ENCODE results near the gene NLGN1.

Gene NLGN1

DNA sequence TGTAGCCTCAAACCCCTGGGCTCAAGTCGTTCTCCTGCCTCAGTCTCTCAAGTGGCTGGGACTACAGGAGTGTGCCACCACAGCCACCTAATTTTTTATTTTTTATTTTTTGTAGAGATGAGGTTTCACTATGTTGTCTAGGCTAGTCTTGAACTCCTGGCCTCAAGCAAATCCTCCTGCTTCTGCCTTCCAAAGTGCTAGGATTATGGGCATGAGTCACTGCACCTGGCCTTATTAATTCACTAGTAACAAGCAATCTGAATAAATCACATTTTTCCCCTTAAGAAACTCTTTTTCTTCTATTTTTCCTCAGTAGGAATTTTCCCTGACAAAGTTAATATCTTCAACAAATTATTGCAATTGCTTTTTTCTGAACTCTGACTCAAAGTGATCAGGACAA lies 336.9 kb downstream of the NLGN1 start:
- DNase-seq = no peak

DNA sequence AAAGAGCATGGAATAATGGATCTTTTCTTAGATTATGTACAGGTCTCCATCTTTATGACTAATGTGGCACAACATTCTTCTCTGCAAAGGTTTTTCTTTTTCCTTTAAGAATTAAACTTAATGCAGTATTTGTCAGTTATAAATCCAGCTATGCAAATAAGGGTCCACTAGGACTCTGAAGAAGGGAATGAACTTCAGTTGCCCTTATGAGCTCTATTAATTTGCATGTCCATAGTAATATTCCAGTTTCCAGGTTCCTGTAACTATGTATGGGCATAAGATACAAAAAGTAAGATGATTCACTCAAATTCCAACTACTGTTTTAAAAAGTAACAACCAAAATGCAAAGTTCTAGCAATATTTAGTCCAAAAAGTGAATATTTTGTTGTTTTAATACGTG lies 337.4 kb downstream of the NLGN1 start:
- DNase-seq = no peak

DNA sequence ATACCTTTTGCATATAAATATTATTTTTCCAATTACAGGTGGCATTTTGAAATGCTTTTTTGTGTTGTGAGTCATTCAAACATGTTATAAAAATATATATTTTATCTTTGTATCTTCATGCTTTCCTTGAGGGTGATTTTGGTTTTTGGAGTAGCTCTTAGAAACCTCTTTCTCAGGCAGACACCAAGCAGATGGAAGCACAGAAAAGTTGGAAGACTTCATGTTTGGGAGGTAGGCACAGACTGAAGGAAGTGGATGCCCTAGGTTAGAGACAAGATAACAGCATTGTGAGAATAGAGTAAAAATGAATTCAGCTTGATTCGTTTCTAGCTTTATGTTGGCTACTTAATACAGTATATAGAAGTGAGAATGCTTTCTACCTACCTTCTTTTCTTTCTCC lies 338.3 kb downstream of the NLGN1 start:
- no peak for DNase-seq

DNA sequence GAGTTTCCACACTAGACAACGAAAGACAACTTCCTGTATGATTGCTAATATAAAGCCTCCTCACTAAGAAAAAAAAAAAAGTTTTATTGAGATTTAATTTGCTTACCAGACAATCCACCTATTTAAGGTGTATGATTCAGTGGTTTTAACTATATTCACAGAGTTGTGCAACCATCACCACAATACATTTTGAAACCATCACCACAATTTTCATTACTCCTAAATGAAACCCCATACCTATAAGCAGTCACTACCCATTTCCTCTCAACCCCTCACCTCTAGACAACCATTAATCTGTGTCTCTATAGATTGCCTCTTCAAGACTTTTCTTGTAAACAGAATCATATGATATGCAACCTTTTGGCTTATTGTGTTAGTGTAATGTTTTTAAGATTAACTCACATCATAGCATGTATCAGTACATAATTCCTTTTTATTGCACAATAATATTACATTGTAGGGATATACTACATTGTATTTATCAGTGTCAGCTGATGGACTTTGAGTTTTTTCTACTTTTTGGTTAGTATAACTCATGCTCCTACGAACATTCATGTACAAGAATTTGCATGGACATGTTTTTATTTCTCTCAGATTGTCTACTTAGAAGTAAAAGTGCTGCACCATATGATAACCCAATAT lies 339.7 kb downstream of the NLGN1 start:
- DNase-seq = no peak

DNA sequence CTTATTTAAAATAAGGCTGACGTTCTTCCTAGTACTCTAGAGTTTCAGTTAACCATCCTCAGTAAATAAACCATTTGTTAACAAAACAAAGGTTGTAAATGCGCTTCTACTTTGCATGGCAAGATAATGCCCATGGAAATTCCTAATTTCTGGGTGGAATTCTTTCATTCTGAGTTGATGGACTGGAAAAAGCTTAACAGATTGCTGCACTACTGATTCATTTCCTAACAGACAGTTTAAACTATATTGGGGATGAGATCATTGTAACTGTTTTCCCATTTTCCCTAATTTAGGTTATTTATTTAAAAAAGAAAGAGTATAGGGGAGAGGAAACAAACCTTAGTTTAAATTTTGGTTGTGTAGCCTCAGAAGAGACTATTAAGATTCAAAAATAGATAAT lies 342.2 kb downstream of the NLGN1 start:
- DNase-seq = no peak

DNA sequence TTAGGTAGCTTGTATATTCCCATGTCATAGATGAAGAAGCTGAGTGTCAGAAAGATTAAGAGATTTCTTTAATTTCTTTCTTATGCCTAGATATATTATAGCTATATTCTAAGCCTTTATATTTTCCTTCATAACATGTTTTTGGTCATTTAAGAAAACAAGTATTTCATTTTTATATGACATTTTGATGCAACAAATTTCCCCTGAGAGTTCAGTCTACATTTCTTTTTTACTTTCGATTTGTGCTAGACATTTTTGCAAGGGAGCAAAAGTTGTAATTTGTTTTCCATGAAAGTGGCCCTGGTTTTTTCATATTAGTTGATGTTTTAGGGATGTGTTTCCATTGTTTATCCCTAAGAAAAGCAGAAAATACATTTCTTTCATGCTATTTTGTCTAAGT lies 344.9 kb downstream of the NLGN1 start:
- DNase-seq = no peak

DNA sequence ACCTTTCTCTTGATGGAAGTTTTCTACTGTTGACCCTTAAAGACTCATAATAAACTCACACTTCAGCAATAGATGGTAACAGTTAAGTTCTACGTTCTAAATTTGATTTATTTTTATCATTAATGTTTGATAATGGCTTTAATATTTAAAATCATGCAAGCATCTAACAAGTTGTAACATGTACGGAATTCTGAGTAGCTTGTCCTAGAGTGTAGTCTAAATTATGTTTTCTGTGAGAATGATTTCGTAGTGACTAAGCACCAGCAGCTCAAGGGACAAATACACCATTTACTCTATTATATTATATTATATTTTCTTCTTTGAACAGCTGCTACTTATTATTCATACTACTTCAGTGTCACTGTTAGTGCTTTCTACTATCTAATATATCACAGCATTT lies 345.6 kb downstream of the NLGN1 start:
- DNase-seq = no peak

DNA sequence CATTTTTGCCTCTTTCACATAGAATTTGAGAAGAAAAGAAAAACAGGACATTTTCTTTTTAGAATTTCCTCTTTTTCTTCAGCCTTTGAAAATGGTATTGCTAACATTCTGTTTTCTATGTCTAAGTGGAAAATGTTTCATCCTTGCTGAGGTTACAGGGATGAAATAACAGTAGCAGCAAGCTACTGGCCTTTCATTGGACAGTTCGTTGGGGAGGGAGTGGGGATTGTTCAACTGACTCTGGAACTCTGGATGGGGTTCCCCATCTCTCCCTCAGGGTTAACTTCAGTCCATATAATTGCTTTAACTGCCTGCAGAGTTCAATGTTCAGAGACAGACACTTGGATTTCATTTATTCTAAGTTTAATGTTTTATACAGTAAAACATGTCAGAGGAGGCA lies 346.0 kb downstream of the NLGN1 start:
- DNase-seq = no peak

DNA sequence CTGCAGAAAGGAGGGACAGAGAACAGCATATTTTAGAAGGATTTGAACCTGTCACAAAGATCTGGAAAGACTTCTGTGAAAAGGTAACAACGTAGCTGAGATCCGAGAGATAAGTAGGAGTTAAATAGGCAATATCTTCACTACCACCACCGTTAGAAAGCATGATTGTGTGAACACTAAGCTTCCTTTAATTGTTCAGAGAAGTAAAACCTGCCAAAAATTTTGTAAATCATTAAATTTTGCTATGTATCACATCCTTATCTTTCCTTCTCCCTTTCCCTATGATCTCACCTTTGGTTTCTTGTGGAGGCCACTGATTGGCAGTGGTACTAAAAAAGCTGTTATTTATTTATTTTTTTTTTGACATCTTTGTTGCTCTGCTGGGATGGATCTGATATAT lies 346.9 kb downstream of the NLGN1 start:
- DNase-seq = no peak

DNA sequence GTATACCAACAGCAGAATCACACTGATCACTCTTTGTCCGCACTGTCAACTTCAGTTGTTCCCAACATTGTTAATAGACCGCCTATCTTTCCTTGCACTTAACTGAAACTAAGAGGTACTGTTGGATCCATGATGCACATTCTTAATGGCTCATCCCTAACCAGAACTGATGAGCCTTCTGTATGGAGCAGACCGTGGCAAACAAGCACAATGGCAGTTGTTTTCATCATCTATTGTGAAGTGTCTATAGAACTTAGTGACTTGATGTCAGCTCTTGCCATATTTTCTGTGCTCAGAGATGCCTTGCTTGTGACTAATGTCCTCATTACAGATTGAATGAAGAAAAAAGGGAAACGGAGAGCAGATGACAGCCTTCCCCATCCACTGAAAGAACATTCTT lies 347.4 kb downstream of the NLGN1 start:
- DNase-seq = no peak

DNA sequence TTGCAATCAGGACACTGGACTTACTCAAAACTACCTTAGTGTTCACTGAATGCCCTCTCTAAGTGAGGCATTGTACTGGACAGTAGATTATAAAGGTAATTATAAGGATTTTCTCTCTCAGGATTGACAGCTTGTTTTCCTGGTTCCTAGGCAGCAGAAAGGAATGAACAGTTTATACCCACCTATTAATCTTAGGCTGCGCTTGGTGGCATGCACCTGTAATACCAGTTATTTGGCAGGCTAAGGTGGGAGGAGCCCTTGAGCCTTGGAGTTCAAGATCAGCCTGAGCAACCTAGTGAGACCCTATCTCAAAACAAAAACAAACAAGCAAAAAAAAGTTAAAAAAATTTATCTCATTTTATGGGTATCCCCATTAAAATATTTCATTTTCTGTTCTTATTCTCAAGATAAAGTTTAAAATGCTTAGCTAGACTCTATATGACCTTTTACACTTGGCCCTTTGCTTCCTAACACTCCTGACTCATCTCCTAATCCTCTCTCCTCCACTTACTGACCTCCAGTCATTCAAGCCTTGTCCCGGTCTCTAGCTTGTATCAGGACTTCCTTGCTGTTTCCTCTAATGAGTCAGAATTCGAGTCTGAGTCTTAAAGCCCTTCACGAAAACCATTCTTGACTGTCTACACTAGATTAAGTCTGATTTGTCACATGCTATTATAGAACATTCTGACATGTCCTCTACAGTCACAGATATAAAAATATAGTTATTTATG lies 348.6 kb downstream of the NLGN1 start:
- DNase-seq = no peak

DNA sequence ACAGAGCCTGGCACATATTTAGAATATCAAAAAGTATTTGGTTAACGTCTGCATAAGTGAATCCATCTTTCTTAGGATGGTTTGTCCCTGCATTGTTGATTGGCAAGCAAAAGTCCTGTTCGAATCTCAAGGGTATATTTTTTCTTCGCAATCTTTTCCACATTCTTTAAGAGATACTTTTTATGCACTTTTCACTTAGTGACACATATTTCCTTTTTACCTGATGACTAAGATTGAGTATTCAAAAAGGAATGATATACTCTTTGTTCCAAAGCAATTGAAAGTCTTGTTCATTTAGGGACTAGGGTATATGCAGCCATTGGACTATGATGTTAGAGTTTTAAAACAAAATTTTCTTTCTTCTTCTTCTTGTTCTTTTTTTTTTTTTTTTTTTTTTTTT lies 349.9 kb downstream of the NLGN1 start:
- DNase-seq = no peak

DNA sequence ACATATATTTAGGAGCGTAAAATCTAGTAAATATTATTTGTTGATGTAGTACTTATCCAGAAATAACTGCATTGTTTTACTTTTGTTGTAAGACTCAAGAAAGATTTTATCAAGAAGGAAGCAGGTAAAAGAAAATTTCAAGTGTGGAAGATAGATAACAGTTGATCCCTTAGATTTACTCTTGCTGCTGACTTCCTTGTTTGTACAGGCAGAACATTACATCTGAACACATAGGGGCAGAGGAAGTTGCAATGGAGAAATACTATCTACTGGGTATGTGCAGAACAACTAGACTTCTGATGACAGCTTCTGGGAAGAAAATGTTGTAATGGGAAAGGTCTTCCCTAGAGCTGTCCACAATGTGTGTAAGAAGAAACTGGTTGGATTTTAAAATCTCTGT lies 350.6 kb downstream of the NLGN1 start:
- no peak for DNase-seq

DNA sequence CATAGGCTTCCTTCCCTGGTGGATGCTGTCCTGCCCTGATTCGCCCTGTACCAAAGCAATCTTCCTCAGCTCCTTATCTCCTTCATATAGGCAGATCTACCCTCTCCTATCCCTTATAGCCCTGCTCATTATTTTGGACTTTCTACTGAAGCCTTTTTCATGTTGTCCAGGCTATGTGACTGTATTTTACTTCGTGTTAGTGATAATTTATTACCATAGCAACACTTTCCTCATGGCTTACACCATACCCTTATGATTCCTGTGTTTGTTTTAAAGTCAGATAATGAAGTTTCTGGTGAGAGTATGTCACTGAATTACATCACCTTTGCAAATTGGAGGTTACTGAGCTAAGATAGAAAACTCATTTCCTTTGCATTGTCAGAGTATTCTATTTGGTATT lies 352.6 kb downstream of the NLGN1 start:
- no peak for DNase-seq

DNA sequence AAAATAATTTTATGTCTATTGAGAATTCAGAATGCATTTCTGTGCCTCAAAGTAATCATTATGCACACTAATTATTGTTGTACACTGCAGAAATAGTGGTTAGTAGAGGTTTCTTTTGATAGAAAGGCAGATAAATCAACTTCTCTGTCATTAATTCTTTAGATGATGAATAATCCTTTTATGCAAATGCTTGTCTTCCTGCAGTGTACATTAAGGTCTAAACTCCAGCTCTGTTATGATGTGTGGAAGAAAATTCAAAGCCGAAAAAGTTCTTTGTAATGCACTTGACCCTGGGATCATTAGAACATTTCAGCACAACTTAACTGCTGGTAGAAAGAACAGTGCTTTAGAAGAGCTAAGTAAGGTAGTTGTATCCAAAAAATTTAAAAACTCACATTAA lies 353.0 kb downstream of the NLGN1 start:
- DNase-seq = no peak

DNA sequence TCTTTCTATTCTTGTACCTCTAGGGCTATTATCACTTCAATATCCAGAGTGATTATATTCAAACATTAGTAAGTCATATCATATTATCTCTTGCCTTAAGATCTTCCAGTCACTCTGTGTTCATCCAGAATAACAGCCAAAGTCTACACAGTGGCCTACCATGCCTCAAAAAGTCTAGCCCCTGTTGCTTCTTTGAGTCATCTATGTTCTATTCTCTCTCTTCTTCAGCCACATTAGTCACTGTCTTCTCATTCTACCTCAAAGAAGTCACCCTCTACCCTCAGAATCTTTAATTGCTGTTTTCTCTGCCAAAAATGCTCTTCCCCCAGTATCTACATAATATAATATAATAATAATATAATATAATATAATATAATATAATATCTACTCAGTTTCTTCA lies 356.0 kb downstream of the NLGN1 start:
- no peak for DNase-seq

DNA sequence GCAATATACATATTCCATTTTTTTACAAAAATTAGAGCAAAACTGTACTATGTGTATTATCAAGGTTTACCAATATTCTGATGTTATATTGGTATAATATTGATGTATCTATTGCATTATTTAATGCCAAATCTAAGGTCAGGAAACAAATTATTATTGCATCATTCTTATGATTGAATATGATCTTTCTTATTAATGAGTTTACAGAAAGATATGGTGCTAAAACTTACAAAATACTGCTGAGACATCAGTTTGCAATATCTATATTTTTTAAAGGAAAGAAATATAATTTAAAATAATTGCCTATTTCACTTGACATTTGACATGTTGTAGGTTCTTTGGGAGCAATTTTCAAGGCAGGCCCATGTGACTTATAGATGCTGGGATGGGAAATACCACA lies 357.6 kb downstream of the NLGN1 start:
- DNase-seq = no peak

DNA sequence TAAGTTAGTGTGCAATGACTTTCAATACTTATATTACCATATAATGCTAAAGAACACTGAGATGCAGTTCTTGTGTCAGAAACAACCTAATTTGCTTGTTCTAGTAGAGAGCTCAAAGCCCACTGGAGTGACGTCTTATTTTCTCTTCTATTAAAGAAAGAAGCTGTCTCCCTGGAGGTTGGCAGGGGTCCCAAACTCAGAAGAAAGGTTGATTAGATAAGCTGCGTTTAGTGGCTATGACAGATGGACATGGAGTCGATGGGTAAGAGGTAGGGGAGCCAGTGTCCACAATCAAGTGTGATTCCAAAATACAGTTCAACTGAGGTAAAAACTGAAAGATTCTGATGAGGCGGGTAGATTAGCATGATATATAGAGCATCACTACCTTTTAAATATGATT lies 363.6 kb downstream of the NLGN1 start:
- no peak for DNase-seq

DNA sequence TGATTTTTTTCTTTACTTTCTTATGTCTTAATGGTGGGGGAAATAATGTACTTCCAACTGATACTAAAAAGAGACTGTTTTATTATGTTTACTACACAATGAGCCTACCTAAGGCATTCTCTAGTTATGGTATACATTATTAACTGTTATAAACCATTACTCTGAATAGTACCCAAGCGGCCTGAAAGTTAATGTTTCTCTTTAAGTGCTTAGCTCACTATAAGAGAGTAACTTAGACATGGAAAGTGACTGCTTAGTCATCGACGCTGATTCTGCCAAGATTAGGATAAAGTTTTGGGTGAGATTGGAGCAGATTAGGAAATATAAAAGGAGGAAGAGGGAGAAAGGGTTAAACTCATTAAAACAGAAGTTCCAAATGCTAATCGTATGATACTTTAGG lies 365.0 kb downstream of the NLGN1 start:
- no peak for DNase-seq

DNA sequence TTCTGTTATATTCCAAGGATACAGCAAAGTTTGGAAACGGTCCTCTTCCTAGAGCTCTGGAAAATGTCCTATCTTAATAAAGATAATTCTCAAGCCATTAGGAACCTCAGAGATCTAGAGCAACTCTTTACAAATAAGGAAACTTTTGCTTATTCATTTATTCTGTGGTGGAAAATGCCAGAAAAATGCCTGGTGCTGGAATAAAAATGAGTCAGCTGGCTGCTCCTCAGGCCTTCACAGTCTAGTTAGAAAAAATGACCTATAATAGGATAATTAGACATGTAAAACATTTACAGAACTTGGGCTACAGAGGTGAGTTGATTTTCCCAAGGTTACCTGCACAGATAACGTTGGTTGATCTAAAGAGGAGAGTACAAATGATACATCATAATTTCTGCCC lies 372.5 kb downstream of the NLGN1 start:
- no peak for DNase-seq

DNA sequence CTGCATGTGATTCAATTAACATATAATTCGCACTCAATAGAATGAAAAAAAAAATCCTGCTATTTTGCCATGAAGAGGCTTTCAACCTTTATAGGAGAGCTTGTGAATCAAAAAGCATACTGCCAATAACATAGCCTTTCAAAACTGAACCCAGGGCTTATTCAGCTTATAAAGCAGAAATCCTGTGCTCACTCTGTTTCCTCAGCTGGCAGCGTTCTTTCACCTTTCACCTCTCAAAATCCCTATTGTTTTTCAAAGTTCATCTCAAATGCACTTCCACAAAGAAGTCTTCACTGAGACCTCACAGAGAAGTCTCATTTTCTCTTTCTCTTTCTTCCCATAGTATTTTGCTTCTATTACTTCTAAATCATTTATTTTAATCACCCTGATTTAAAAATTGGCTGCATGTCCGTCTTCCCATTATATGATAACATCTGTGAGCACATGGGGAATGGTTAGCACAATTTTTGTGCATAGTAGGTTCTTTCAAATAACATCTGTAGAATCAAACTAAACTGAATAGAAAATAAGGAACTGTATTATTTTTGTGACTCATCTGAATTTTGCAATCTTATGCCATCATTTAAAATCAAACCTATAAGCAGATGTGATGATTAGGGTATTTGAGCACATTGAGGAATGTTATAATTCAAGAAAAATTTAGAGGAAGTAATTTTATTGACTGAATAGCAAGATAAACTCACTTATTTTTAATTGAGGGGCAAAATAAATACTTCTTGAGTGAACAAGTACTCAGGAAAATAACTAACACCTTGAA lies 373.4 kb downstream of the NLGN1 start:
- DNase-seq = no peak

DNA sequence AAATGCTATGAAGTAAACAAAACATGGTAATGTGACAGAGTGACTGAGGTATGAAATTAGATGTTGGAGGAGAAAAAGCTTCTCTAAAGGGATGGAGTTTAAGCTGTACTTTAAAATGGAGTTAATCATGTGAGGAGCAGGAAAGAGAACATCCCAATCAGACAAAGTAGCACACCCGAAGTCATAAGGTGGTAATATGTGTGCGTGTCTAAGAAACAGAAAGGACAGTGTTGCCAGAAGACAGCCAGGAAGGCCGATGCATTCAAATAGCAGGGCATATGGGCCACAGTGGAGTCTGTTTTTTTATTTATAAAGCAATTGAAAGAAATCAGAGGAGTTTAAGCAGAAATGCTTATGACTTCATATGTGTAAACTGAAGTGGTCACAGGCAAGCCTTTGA lies 376.3 kb downstream of the NLGN1 start:
- no peak for DNase-seq

DNA sequence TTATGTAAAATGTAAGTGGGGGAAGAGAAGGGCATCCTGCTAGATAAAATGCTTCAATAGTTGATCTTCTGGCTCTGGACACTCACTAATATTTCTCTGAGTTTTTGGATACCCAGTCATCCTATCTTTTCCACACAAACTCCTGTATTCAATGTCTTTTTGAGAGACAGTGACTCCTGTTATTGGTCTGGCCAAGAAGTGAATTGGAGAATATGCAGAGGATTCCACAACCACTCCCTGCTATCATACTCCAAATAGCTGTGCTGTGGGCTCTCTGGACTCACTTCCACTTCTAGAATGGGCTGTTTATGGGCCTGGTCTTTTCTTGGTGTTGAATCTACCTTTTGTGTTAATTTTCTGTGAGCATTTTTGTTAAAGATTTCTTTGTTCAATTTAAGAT lies 376.8 kb downstream of the NLGN1 start:
- DNase-seq = no peak

DNA sequence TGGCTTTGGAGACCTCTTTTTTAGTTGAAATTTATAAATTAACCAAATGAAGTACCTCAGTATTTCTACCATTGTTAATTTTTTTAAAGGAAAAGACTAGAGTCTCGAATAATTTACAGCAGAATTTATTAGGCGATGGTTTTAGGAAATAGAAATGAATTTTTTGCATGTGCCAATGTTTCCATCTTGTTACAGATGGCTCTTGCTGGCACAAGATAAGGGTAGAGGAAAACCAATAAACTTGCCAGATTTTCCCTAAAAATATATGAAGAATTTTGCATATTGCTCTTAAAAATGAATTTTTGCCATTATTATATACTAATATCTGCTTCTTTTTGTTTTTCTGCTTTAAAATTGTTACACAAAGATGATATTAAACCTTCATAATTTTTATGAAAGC lies 380.7 kb downstream of the NLGN1 start:
- no peak for DNase-seq

All from NCI-H187 treated with DMSO at 0.1 percent for 48 hours (cell line).